Endothelial cell of umbilical vein (primary cell): ENCODE results near the gene KIAA1958. TPM values are rescaled to one million over a fixed set of nuclear protein-coding genes. Genes with fewer than 3 reads are reported as not detected.
"Not testable (repeated sequence)": the region's sequence is repeated elsewhere in the genome, so short reads cannot be mapped to it uniquely, and the experiment has no call there.

Experiments
- BruUV-seq: library from RNA; stranded (reverse); fragments of 400-500 nt; replicated peaks from 2 replicates; lab custom pipeline; 2021; lab: Mats Ljungman, UMichigan
- CTCF ChIA-PET: fragments of 300-600, 350-600 bp; sonication (Branson Sonifier 250); formaldehyde crosslinking; loops from one replicate; lab custom pipeline; 2021; ENCODE audit warnings: antibody characterized with exemption, inconsistent platforms; lab: Charles Lee
- POLR2A ChIA-PET: fragments of 300-600, 350-600 bp; sonication (Branson Sonifier 250); formaldehyde crosslinking; loops from one replicate; lab custom pipeline; 2021; ENCODE audit warnings: antibody characterized with exemption, inconsistent platforms; lab: Charles Lee
- DNase-seq: peaks from one replicate; pipeline ENCODE4 v3.0.0-alpha.2; 2011; ENCODE audit warnings: low read depth, low spot score
- FAIRE-seq: peaks from 2 replicates; lab custom pipeline; 2011; peaks lifted over from hg19 to GRCh38; lab: Jason Lieb, UNC
- H2AFZ ChIP-seq: 2 replicates; pipeline ENCODE4 v1.6.0; 2012; ENCODE audit warnings: low read depth, low read length, control low read depth, inconsistent platforms
- H3K27ac ChIP-seq: 2 replicates; pipeline ENCODE4 v1.5.1; 2011; ENCODE audit warnings: low read depth, mild to moderate bottlenecking, control low read depth, low read length, moderate library complexity; ENCODE audit not compliant: insufficient read depth
- H3K27me3 ChIP-seq, 2 experiments: 2 replicates each; pipeline versions ENCODE4 v1.6.0 to v1.6.1; 2011; ENCODE audit warnings: low read length in 2 of 2, mixed read lengths in 1 of 2; ENCODE audit not compliant: control insufficient read depth in 2 of 2, insufficient read depth in 2 of 2
- H3K36me3 ChIP-seq, 2 experiments: 2 replicates in 1 of 2; 3 replicates in 1 of 2; pipeline ENCODE4 v1.5.1; 2011; ENCODE audit warnings: low read length in 2 of 2, mild to moderate bottlenecking in 1 of 2, moderate library complexity in 1 of 2; ENCODE audit not compliant: control insufficient read depth in 2 of 2, insufficient read depth in 2 of 2; ENCODE audit errors: extremely low read depth in 1 of 2
- H3K4me1 ChIP-seq: 3 replicates; pipeline ENCODE4 v1.5.1; 2011; ENCODE audit warnings: mild to moderate bottlenecking, low read length; ENCODE audit not compliant: control insufficient read depth, insufficient read depth; ENCODE audit errors: extremely low read depth
- H3K4me2 ChIP-seq: 2 replicates; pipeline ENCODE4 v1.6.1; 2011; ENCODE audit warnings: low read length, control low read depth, mixed read lengths; ENCODE audit not compliant: insufficient read depth
- H3K4me3 ChIP-seq, 3 experiments: fragments of 200-600 bp in 1 of 3; sonication (generic), shearing (Covaris generic) in 1 of 3; replicated peaks in 1 of 3; 2 replicates each; pipeline ENCODE4 v1.5.1; 2011 to 2016; ENCODE audit warnings: control low read depth in 3 of 3, low read length in 3 of 3, mild to moderate bottlenecking in 2 of 3, inconsistent platforms in 1 of 3, low read depth in 1 of 3, moderate library complexity in 1 of 3; ENCODE audit not compliant: insufficient read depth in 1 of 3
- H3K79me2 ChIP-seq: 2 replicates; pipeline ENCODE4 v1.6.0; 2012; ENCODE audit warnings: low read length, inconsistent platforms; ENCODE audit not compliant: control insufficient read depth, insufficient read depth
- H3K9ac ChIP-seq: replicated peaks from 2 replicates; pipeline ENCODE3; 2011; ENCODE audit warnings: low read length, control low read depth; ENCODE audit not compliant: insufficient read depth; ENCODE audit errors: extremely low read depth
- H3K9me1 ChIP-seq: replicated peaks from 3 replicates; pipeline ENCODE4 v1.6.0; 2011; ENCODE audit warnings: mild to moderate bottlenecking, low read length; ENCODE audit not compliant: control insufficient read depth, insufficient read depth; ENCODE audit errors: extremely low read depth
- H3K9me3 ChIP-seq: replicated peaks from 2 replicates; pipeline ENCODE4 v1.5.1; 2012; ENCODE audit warnings: low read length, inconsistent platforms; ENCODE audit not compliant: control insufficient read depth, insufficient read depth
- H4K20me1 ChIP-seq: replicated peaks from 2 replicates; pipeline ENCODE3; 2011; ENCODE audit warnings: mild to moderate bottlenecking, low read length; ENCODE audit not compliant: control insufficient read depth, insufficient read depth; ENCODE audit errors: extremely low read depth
- EZH2 ChIP-seq: IDR thresholded peaks from 2 replicates; pipeline ENCODE4 v1.6.1; 2012; ENCODE audit warnings: borderline replicate concordance, low read depth, mild to moderate bottlenecking, moderate library complexity, low read length, inconsistent platforms; ENCODE audit not compliant: severe bottlenecking
- JUN ChIP-seq: IDR thresholded peaks from 2 replicates; pipeline ENCODE4 v1.6.1; 2011; ENCODE audit warnings: borderline replicate concordance, low read depth; ENCODE audit not compliant: insufficient read length, insufficient read depth
- MYC ChIP-seq: IDR thresholded peaks from one replicate; pipeline ENCODE4 v1.6.1; 2011; ENCODE audit warnings: mild to moderate bottlenecking, low read depth, low read length
- dilution Hi-C: fragments of 300-500 bp; cut with MboI; formaldehyde crosslinking; loops from one replicate; pipeline ENCODE4 v1.15.0; 2019; ENCODE audit warnings: low sequenced_read_pairs; ENCODE audit not compliant: extremely low pct_ligation_motif_present
- intact Hi-C: fragments of 100-400 bp; cut with micrococcal nuclease; formaldehyde crosslinking; loops from one replicate; pipeline ENCODE4 v1.10.0; 2022
- polyA plus RNA-seq, 4 experiments: library from polyadenylated mRNA; depleted of rRNA in 3 of 4; stranded (reverse) in 3 of 4; unstranded in 1 of 4; fragments of >200 nt; gene quantifications; 2 replicates each; pipeline versions ENCODE4 v1.2.1 to v1.2.3, GENCODE V29; 2011 to 2012; ENCODE audit warnings: missing spikeins in 1 of 4
- total RNA-seq: library from RNA; stranded (reverse); gene quantifications from 2 replicates; pipeline ENCODE4 v1.2.3, GENCODE V29; 2021

Gene KIAA1958
- total and polyA plus RNA-seq, 2 donors (not counting 3 experiments of a cell fraction or from before 2014, with no cell fraction given): 1.7 to 5.0 TPM

GRCh38 chr9:112507001-112507680, 20.5 kb downstream of the KIAA1958 start:
- no peak overlapping the region for H3K4me3 ChIP-seq
- CTCF ChIA-PET: interaction anchor here (1.6 to 1.9 kb wide), 2 partner anchors 9 to 12 kb away, joined by 3 to 6 read pairs; no protein-coding TSS in a partner anchor
- dilution Hi-C loops: no loop called here
- DNase-seq: no peak
- no TSS peak for BruUV-seq
- no peak overlapping the region for H3K9ac ChIP-seq
- no peaks in the 10 kb centered on the region for H3K79me2 ChIP-seq
- intact Hi-C loops: no loop called here
- H3K9me1 ChIP-seq: no peaks in the 10 kb centered on the region
- H3K4me1 ChIP-seq: peaks cover 2% of the 10 kb centered on the region
- H3K9me3 ChIP-seq: no peaks in the 10 kb centered on the region
- H2AFZ ChIP-seq: no peak overlapping the region
- no peak for FAIRE-seq
- no peak overlapping the region for H3K27ac ChIP-seq
- H3K36me3 ChIP-seq: no peaks in the 10 kb centered on the region
- no peaks in the 10 kb centered on the region for H4K20me1 ChIP-seq
- POLR2A ChIA-PET: no interaction called here
- H3K27me3 ChIP-seq: no peaks in the 10 kb centered on the region
- no peak overlapping the region for H3K4me2 ChIP-seq
- TF ChIP-seq MYC (no peak), JUN (no peak)

DNA sequence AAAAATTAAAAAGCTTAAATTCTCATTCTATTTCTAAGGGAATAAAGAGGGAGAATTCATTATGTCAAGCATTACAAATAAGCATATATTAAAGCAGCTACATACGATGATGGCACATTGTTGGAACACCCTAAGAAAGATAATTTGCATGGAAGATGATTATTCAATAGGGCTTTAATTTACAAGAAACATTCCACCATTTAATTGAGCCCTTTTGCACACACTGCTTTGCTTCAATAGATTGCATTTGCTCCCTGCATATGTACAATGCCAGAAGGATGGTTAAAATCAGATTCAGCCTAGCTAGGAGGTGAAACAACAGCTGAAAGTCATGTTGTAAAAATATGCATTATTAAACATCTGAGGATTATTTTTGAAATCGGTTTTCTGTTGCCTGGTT, 21.8 kb downstream of the KIAA1958 start:
- no peaks in the 10 kb centered on the region for H3K4me1 ChIP-seq
- no peak overlapping the region for H3K27ac ChIP-seq
- H3K27me3 ChIP-seq: no peaks in the 10 kb centered on the region
- H3K4me3 ChIP-seq: no peak overlapping the region
- POLR2A ChIA-PET: interaction anchor here (0.7 kb wide), 1 partner anchor 10 kb away, joined by 4 read pairs; no protein-coding TSS in a partner anchor
- no peaks in the 10 kb centered on the region for H3K9me3 ChIP-seq
- CTCF ChIA-PET: interaction anchor here (0.7 to 1.9 kb wide), 3 partner anchors 11 to 29 kb away, joined by 3 to 6 read pairs (median 3); partner anchors contain the start of gene KIAA1958
- FAIRE-seq: no peak
- intact Hi-C loops: no loop called here
- no peak overlapping the region for H3K4me2 ChIP-seq
- no peaks in the 10 kb centered on the region for H3K36me3 ChIP-seq
- no peaks in the 10 kb centered on the region for H3K79me2 ChIP-seq
- BruUV-seq: no TSS peak
- no peaks in the 10 kb centered on the region for H4K20me1 ChIP-seq
- dilution Hi-C loops: no loop called here
- DNase-seq: no peak
- H2AFZ ChIP-seq: no peak overlapping the region
- TF ChIP-seq EZH2: no peak
- no peaks in the 10 kb centered on the region for H3K9me1 ChIP-seq
- no peak overlapping the region for H3K9ac ChIP-seq

GRCh38 chr9:112512377-112512776, 25.8 kb downstream of the KIAA1958 start:
- H3K27me3 ChIP-seq, H3K4me2 ChIP-seq, FAIRE-seq, H2AFZ ChIP-seq, intact Hi-C loops, H3K4me3 ChIP-seq, H3K9ac ChIP-seq, H3K9me1 ChIP-seq, POLR2A ChIA-PET, H3K9me3 ChIP-seq, CTCF ChIA-PET, BruUV-seq, H3K79me2 ChIP-seq, dilution Hi-C loops, H3K4me1 ChIP-seq, DNase-seq, H4K20me1 ChIP-seq, H3K36me3 ChIP-seq, H3K27ac ChIP-seq: not testable (repeated sequence)
